WTC11 (cell line): Measurements from ENCODE around the gene TRMT11. TPM values are rescaled to one million over a fixed set of nuclear protein-coding genes. Genes with fewer than 3 reads are reported as not detected.

Source experiments
- ATAC-seq: fragments of 200-7000 bp; cut with Tn5 transposase; 2 replicates; pipeline ENCODE4 v1.10.0; 2021; ENCODE audit warnings: mild to moderate bottlenecking, moderate library complexity
- CTCF ChIA-PET: fragments of 300-600 bp; sonication (Branson Sonifier 250); formaldehyde crosslinking; loops from one replicate; lab custom pipeline; 2021; ENCODE audit warnings: antibody characterized with exemption; lab: Charles Lee
- POLR2A ChIA-PET: fragments of 350-600 bp; sonication (Branson Sonifier 250); formaldehyde crosslinking; loops from one replicate; lab custom pipeline; 2021; ENCODE audit warnings: antibody characterized with exemption; lab: Charles Lee
- DNase-seq: peaks from one replicate; pipeline ENCODE4 v3.0.0; 2021; ENCODE audit warnings: low spot score
- H3K27ac Mint-ChIP-seq: 2 replicates; pipeline ENCODE4 v1.8.0; 2021; ENCODE audit warnings: mixed read lengths
- H3K27me3 Mint-ChIP-seq: 2 replicates; pipeline ENCODE4 v1.8.0; 2021; ENCODE audit warnings: low read depth, mild to moderate bottlenecking, moderate library complexity, mixed read lengths
- H3K36me3 Mint-ChIP-seq: 2 replicates; pipeline ENCODE4 v1.8.0; 2021; ENCODE audit warnings: mixed read lengths
- H3K4me1 Mint-ChIP-seq: 2 replicates; pipeline ENCODE4 v1.8.0; 2022; ENCODE audit warnings: mixed read lengths
- H3K4me3 Mint-ChIP-seq: 2 replicates; pipeline ENCODE4 v1.8.0; 2021; ENCODE audit warnings: mild to moderate bottlenecking, moderate library complexity, mixed read lengths
- H3K9me3 Mint-ChIP-seq: 2 replicates; pipeline ENCODE4 v1.8.0; 2021; ENCODE audit warnings: mixed read lengths
- ATF1 ChIP-seq: sonication (generic); formaldehyde crosslinking; IDR thresholded peaks from 2 replicates; pipeline ENCODE4 v1.8.1; 2023; ENCODE audit warnings: mild to moderate bottlenecking, moderate library complexity, missing genetic modification reagents
- E2F4 ChIP-seq: sonication (generic); formaldehyde crosslinking; IDR thresholded peaks from 2 replicates; pipeline ENCODE4 v1.8.1; 2022; ENCODE audit warnings: low read depth, mild to moderate bottlenecking, moderate library complexity, missing genetic modification reagents, borderline replicate concordance
- E2F5 ChIP-seq: sonication (generic); formaldehyde crosslinking; IDR thresholded peaks from 2 replicates; pipeline ENCODE4 v1.8.1; 2022; ENCODE audit warnings: mild to moderate bottlenecking, moderate library complexity, missing genetic modification reagents
- EMX1 ChIP-seq: fragments of 250-450 bp; sonication (Bioruptor Pico); IDR thresholded peaks from 2 replicates; pipeline ENCODE4 v1.8.0; 2021; ENCODE audit warnings: mild to moderate bottlenecking
- ERG ChIP-seq: fragments of 250-450 bp; sonication (Bioruptor Pico); IDR thresholded peaks from 2 replicates; pipeline ENCODE4 v1.8.0; 2021; ENCODE audit warnings: mild to moderate bottlenecking
- FOXK1 ChIP-seq: sonication (generic); formaldehyde crosslinking; IDR thresholded peaks from 2 replicates; pipeline ENCODE4 v1.8.0; 2022; ENCODE audit warnings: mild to moderate bottlenecking, moderate library complexity, missing genetic modification reagents
- GABPB1 ChIP-seq: sonication (generic); formaldehyde crosslinking; IDR thresholded peaks from 2 replicates; pipeline ENCODE4 v1.8.1; 2023; ENCODE audit warnings: mild to moderate bottlenecking, missing genetic modification reagents
- HMGA2 ChIP-seq: fragments of 250-450 bp; sonication (Bioruptor Pico); IDR thresholded peaks from 2 replicates; pipeline ENCODE4 v1.4.0; 2021; ENCODE audit warnings: mild to moderate bottlenecking, moderate library complexity
- JAZF1 ChIP-seq: fragments of 250-450 bp; sonication (Bioruptor Pico); IDR thresholded peaks from 2 replicates; pipeline ENCODE4 v1.9.0; 2021; ENCODE audit warnings: moderate library complexity, mild to moderate bottlenecking, inconsistent platforms
- NR3C1 ChIP-seq: sonication (generic); formaldehyde crosslinking; conservative IDR thresholded peaks from 2 replicates; pipeline ENCODE4 v1.8.1; 2023; ENCODE audit warnings: low read depth, mild to moderate bottlenecking, missing genetic modification reagents
- SMAD4 ChIP-seq: sonication (generic); formaldehyde crosslinking; IDR thresholded peaks from 2 replicates; pipeline ENCODE4 v1.8.0; 2022; ENCODE audit warnings: mild to moderate bottlenecking, missing genetic modification reagents
- SP1 ChIP-seq: sonication (generic); formaldehyde crosslinking; conservative IDR thresholded peaks from 2 replicates; pipeline ENCODE4 v1.8.1; 2022; ENCODE audit warnings: missing genetic modification reagents
- TEAD1 ChIP-seq: sonication (generic); formaldehyde crosslinking; IDR thresholded peaks from 2 replicates; pipeline ENCODE4 v1.8.0; 2022; ENCODE audit warnings: mild to moderate bottlenecking, missing genetic modification reagents
- TEAD4 ChIP-seq: sonication (generic); formaldehyde crosslinking; IDR thresholded peaks from 2 replicates; pipeline ENCODE4 v1.8.0; 2022; ENCODE audit warnings: mild to moderate bottlenecking, missing genetic modification reagents
- ZMAT4 ChIP-seq: fragments of 250-450 bp; sonication (Bioruptor Pico); IDR thresholded peaks from 2 replicates; pipeline ENCODE4 v1.9.0; 2021; ENCODE audit warnings: mild to moderate bottlenecking
- ZNF121 ChIP-seq: sonication (generic); formaldehyde crosslinking; IDR thresholded peaks from 2 replicates; pipeline ENCODE4 v1.8.0; 2023; ENCODE audit warnings: missing genetic modification reagents
- ZNF263 ChIP-seq: sonication (generic); formaldehyde crosslinking; IDR thresholded peaks from 2 replicates; pipeline ENCODE4 v1.8.1; 2022; ENCODE audit warnings: low read depth, mild to moderate bottlenecking, moderate library complexity, missing genetic modification reagents
- ZNF317 ChIP-seq: sonication (generic); formaldehyde crosslinking; IDR thresholded peaks from 2 replicates; pipeline ENCODE4 v1.8.1; 2023; ENCODE audit warnings: low read depth, mild to moderate bottlenecking, moderate library complexity, missing genetic modification reagents, borderline replicate concordance
- ZNF425 ChIP-seq: fragments of 250-450 bp; sonication (Bioruptor Pico); conservative IDR thresholded peaks from 2 replicates; pipeline ENCODE4 v1.9.0; 2021; ENCODE audit warnings: mild to moderate bottlenecking
- ZNF532 ChIP-seq: fragments of 250-450 bp; sonication (Bioruptor Pico); IDR thresholded peaks from 2 replicates; pipeline ENCODE4 v1.9.0; 2021; ENCODE audit warnings: mild to moderate bottlenecking, borderline replicate concordance
- total RNA-seq: library from RNA; stranded (reverse); gene quantifications from 3 replicates; pipeline ENCODE4 v1.2.3, GENCODE V29; 2021

TRMT11 gene
- total RNA-seq, 1 experiment from 2014 or later: 32.3 TPM

- no peak for TF ChIP-seq SMAD4
- TF ChIP-seq FOXK1 (CRISPR knock-in tag): no peak
- TF ChIP-seq NR3C1 (CRISPR knock-in tag): no peak
- no peak for TF ChIP-seq SP1 (CRISPR knock-in tag)
- no peak for TF ChIP-seq E2F5 (CRISPR knock-in tag)
- TF ChIP-seq ATF1 (CRISPR knock-in tag): no peak
- TF ChIP-seq ZNF263 (CRISPR knock-in tag): no peak
- H3K27ac Mint-ChIP-seq: no peak overlapping the region
- no peaks in the 10 kb centered on the region for H3K27me3 Mint-ChIP-seq
- no peaks in the 10 kb centered on the region for H3K36me3 Mint-ChIP-seq
- H3K9me3 Mint-ChIP-seq: no peaks in the 10 kb centered on the region
- ChIA-PET POLR2A (interaction anchor here (0.7 to 1.8 kb wide), 7 partner anchors 14 to 684 kb away, joined by 3 to 11 read pairs (median 3); partner anchors contain the start of genes HDDC2, HINT3 and NCOA7), CTCF (interaction anchor here (1.0 to 3.5 kb wide), 7 partner anchors 10 to 195 kb away, joined by 4 to 25 read pairs (median 7); partner anchors contain the start of genes HINT3 and NCOA7)
- no peak overlapping the region; the same call in 1 of the 2 replicates for H3K4me3 Mint-ChIP-seq
- ATAC-seq (no peak), DNase-seq (no peak)
- peaks cover 3% of the 10 kb centered on the region for H3K4me1 Mint-ChIP-seq
Measured at GRCh38 chr6:125985522-125985921, 818 bp upstream of the TRMT11 start.

GRCh38 chr6:125985979-125986300 lies 400 bp upstream of the TRMT11 start:
- H3K27ac Mint-ChIP-seq: no peak overlapping the region
- no peaks in the 10 kb centered on the region for H3K9me3 Mint-ChIP-seq
- ATAC-seq (no peak), DNase-seq (no peak)
- H3K27me3 Mint-ChIP-seq: no peaks in the 10 kb centered on the region
- no peaks in the 10 kb centered on the region for H3K36me3 Mint-ChIP-seq
- POLR2A ChIA-PET: interaction anchor here (0.7 to 1.8 kb wide), 12 partner anchors 13 to 684 kb away, joined by 3 to 11 read pairs (median 3); partner anchors contain the start of genes HDDC2, HINT3 and NCOA7
- H3K4me1 Mint-ChIP-seq: peaks cover 5% of the 10 kb centered on the region
- CTCF ChIA-PET: interaction anchor here (1.0 to 3.5 kb wide), 6 partner anchors 10 to 196 kb away, joined by 5 to 25 read pairs (median 12); partner anchors contain the start of genes HINT3 and NCOA7
- no peak overlapping the region for H3K4me3 Mint-ChIP-seq
- TF ChIP-seq HMGA2 (CRISPR knock-in tag) (no peak), JAZF1 (CRISPR knock-in tag) (no peak), ZMAT4 (CRISPR knock-in tag) (no peak), ZNF532 (CRISPR knock-in tag) (no peak), ZNF317 (CRISPR knock-in tag) (no peak), TEAD4 (no peak), TEAD1 (CRISPR knock-in tag) (no peak), GABPB1 (no peak), EMX1 (CRISPR knock-in tag) (no peak), SP1 (CRISPR knock-in tag) (no peak), ZNF425 (CRISPR knock-in tag) (no peak), ZNF121 (CRISPR knock-in tag) (no peak), ATF1 (CRISPR knock-in tag) (no peak), ERG (CRISPR knock-in tag) (no peak), E2F4 (no peak)
